ENCODE results near the gene APOA5. TPM values are rescaled to one million over a fixed set of nuclear protein-coding genes. Genes with fewer than 3 reads are reported as not detected.

APOA5 gene
- total and polyA plus RNA-seq, 2 of the 13 experiments (the other 11 are each of a cell fraction or from before 2014, with no cell fraction given): 44.0 to 49.1 TPM

- 0 out of 2 replicates have a peak, but pooled peaks have one; percentile 20 for TF ChIP-seq PAXIP1 (CRISPR knock-in tag; conservative IDR thresholded peaks at IDR 0.05)
- TF ChIP-seq MYPOP (CRISPR knock-in tag; IDR thresholded peaks at IDR 0.05): 0 out of 2 replicates have a peak, but pooled peaks have one; percentile 31
- no peak for TF ChIP-seq THAP9 (CRISPR knock-in tag; IDR thresholded peaks at IDR 0.05; ENCODE audit: borderline replicate concordance)
- TF ChIP-seq ZBTB46 (CRISPR knock-in tag; IDR thresholded peaks at IDR 0.05; ENCODE audit: borderline replicate concordance): no peak
- TF ChIP-seq KLF11 (CRISPR knock-in tag; IDR thresholded peaks at IDR 0.05): no peak
- no peak for TF ChIP-seq ZNF230 (CRISPR knock-in tag; IDR thresholded peaks at IDR 0.05)
- no peak for TF ChIP-seq TSC22D2 (CRISPR knock-in tag; IDR thresholded peaks at IDR 0.05; ENCODE audit: borderline replicate concordance)
- TF ChIP-seq SIX1 (CRISPR knock-in tag; IDR thresholded peaks at IDR 0.05; ENCODE audit: borderline replicate concordance): 0 out of 2 replicates have a peak, but pooled peaks have one; percentile 20
- no peak for TF ChIP-seq SIX4 (CRISPR knock-in tag; IDR thresholded peaks at IDR 0.05)
- TF ChIP-seq TFDP1 (CRISPR knock-in tag; IDR thresholded peaks at IDR 0.05; ENCODE audit: borderline replicate concordance): no peak
- no peak for TF ChIP-seq ZKSCAN1 (IDR thresholded peaks at IDR 0.05; ENCODE audit: low read length)
- TF ChIP-seq BRF2 (CRISPR knock-in tag; IDR thresholded peaks at IDR 0.05): no peak
- TF ChIP-seq DBP (CRISPR knock-in tag; IDR thresholded peaks at IDR 0.05; ENCODE audit: not compliant biosample characterization): no peak
These were observed 46.8 kb upstream of the APOA5 start (continued) for GRCh38 chr11:116838321-116839084.

All from HepG2 (cell line).